Liver (tissue), 9 donors: Measurements from ENCODE around the gene GRIK2. TPM values are rescaled to one million over a fixed set of nuclear protein-coding genes. Genes with fewer than 3 reads are reported as not detected.

ENCODE experiments used
- DNase-seq: peaks from one replicate; pipeline ENCODE4 v3.0.0-alpha.2; 2017; ENCODE audit warnings: low spot score
- H3K27ac ChIP-seq, 2 donors: one replicate each; pipeline ENCODE4 v1.7.0; 2013; ENCODE audit warnings: inconsistent platforms in 2 of 2, low read length in 2 of 2, control low read depth in 1 of 2, low read depth in 1 of 2, mild to moderate bottlenecking in 1 of 2
- H3K27me3 ChIP-seq, 4 donors: one replicate each; pipeline versions ENCODE4 v1.6.1 to v1.7.0; 2013; ENCODE audit warnings: low read length in 3 of 4, inconsistent platforms in 1 of 4, mild to moderate bottlenecking in 1 of 4, moderate library complexity in 1 of 4; ENCODE audit not compliant: control insufficient read depth in 4 of 4, insufficient read depth in 4 of 4
- H3K36me3 ChIP-seq, 4 donors: one replicate each; pipeline versions ENCODE4 v1.6.1 to v1.7.0; 2013; ENCODE audit warnings: low read length in 3 of 4, mild to moderate bottlenecking in 3 of 4, low read depth in 1 of 4, moderate library complexity in 1 of 4; ENCODE audit not compliant: control insufficient read depth in 4 of 4, insufficient read depth in 3 of 4
- H3K4me1 ChIP-seq, 4 donors: one replicate each; pipeline versions ENCODE4 v1.6.1 to v1.7.0; 2013; ENCODE audit warnings: low read length in 3 of 4, mild to moderate bottlenecking in 3 of 4, moderate library complexity in 1 of 4; ENCODE audit not compliant: control insufficient read depth in 4 of 4, insufficient read depth in 4 of 4
- H3K4me3 ChIP-seq, 3 donors: one replicate each; pipeline versions ENCODE4 v1.6.1 to v1.7.0; 2013; ENCODE audit warnings: low read length in 3 of 3, control low read depth in 1 of 3, low read depth in 1 of 3, mild to moderate bottlenecking in 1 of 3
- H3K9ac ChIP-seq, 2 donors: one replicate each; pipeline ENCODE4 v1.7.0; 2013; ENCODE audit warnings: low read length in 2 of 2, mild to moderate bottlenecking in 2 of 2, moderate library complexity in 2 of 2, control low read depth in 1 of 2, low read depth in 1 of 2
- H3K9me3 ChIP-seq, 4 donors: one replicate each; pipeline versions ENCODE4 v1.6.1 to v1.7.0; 2013; ENCODE audit warnings: low read length in 3 of 4; ENCODE audit not compliant: control insufficient read depth in 4 of 4
- ATF3 ChIP-seq: IDR thresholded peaks from 2 replicates; pipeline ENCODE4 v1.6.1; 2016; ENCODE audit warnings: antibody characterized with exemption
- CTCF ChIP-seq: fragments of 150-350 bp; IDR thresholded peaks from 2 replicates; pipeline ENCODE4 v1.5.1; 2017; ENCODE audit warnings: improper control_type of control experiment, low read depth, low read length; ENCODE audit not compliant: missing input control
- FOXA1 ChIP-seq: IDR thresholded peaks from 2 replicates; pipeline ENCODE4 v1.6.1; 2016; ENCODE audit warnings: antibody characterized with exemption
- GABPA ChIP-seq, 2 donors: IDR thresholded peaks in 1 of 2; conservative IDR thresholded peaks in 1 of 2; 2 replicates each; pipeline ENCODE4 v1.6.1; 2016; ENCODE audit warnings: antibody characterized with exemption in 2 of 2, mild to moderate bottlenecking in 1 of 2, moderate library complexity in 1 of 2
- HNF4A ChIP-seq, 2 donors: conservative IDR thresholded peaks; 2 replicates each; pipeline ENCODE4 v1.6.1; 2016; ENCODE audit warnings: antibody characterized with exemption in 2 of 2, mild to moderate bottlenecking in 2 of 2
- HNF4G ChIP-seq: IDR thresholded peaks from 2 replicates; pipeline ENCODE4 v1.6.1; 2016; ENCODE audit warnings: antibody characterized with exemption
- JUND ChIP-seq, 2 donors: IDR thresholded peaks; 2 replicates each; pipeline ENCODE4 v1.6.1; 2016; ENCODE audit warnings: antibody characterized with exemption in 2 of 2
- NR2F2 ChIP-seq: IDR thresholded peaks from 2 replicates; pipeline ENCODE4 v1.6.1; 2016; ENCODE audit warnings: antibody characterized with exemption
- RAD21 ChIP-seq, 2 donors: IDR thresholded peaks; 2 replicates each; pipeline ENCODE4 v1.6.1; 2016; ENCODE audit warnings: antibody characterized with exemption in 2 of 2, mild to moderate bottlenecking in 2 of 2
- REST ChIP-seq: IDR thresholded peaks from 2 replicates; pipeline ENCODE4 v1.6.1; 2016; ENCODE audit warnings: antibody characterized with exemption, mild to moderate bottlenecking
- RXRA ChIP-seq, 2 donors: IDR thresholded peaks; 2 replicates each; pipeline ENCODE4 v1.6.1; 2017 to 2018; ENCODE audit warnings: antibody characterized with exemption in 2 of 2, mild to moderate bottlenecking in 1 of 2
- SP1 ChIP-seq: IDR thresholded peaks from 2 replicates; pipeline ENCODE4 v1.6.1; 2018; ENCODE audit warnings: antibody characterized with exemption, mild to moderate bottlenecking
- TAF1 ChIP-seq: conservative IDR thresholded peaks from 2 replicates; pipeline ENCODE4 v1.6.1; 2016; ENCODE audit warnings: antibody characterized with exemption, mild to moderate bottlenecking
- WGBS: extraction: QIAGEN DNeasy Blood & Tissue Kit; methylation state at CpG from one replicate; pipeline ENCODE4 v1.1.7; 2013; 5-methylcytosine and 5-hydroxymethylcytosine counted together
- polyA plus RNA-seq, 2 donors: library from polyadenylated mRNA; stranded (reverse) in 1 of 2; unstranded in 1 of 2; fragments of 200-250 nt in 1 of 2; fragments of >200 nt in 1 of 2; fragmentation: Nextera tagmentation in 1 of 2; extraction: Ambion mirVana in 1 of 2; gene quantifications; one replicate each; pipeline versions ENCODE4 v1.2.1 to v1.2.3, GENCODE V29; 2013 to 2015
- total RNA-seq, 2 donors: library from RNA; depleted of rRNA; stranded (reverse); fragments of >200 nt; gene quantifications; one replicate each; pipeline ENCODE4 v1.2.3, GENCODE V29; 2014
- TF ChIP-seq, protein P1 (sequence below): IDR thresholded peaks from 2 replicates; pipeline ENCODE4 v1.6.1; 2016; ENCODE audit warnings: antibody characterized with exemption
- donor health status: healthy.
- donor health status: healthy.
- donor health status: healthy.
- donor health status: healthy.
- donor health status: healthy.

The GRIK2 gene
- total and polyA plus RNA-seq, 4 donors = 0.02 to 0.17 (median 0.05) TPM

DNA sequence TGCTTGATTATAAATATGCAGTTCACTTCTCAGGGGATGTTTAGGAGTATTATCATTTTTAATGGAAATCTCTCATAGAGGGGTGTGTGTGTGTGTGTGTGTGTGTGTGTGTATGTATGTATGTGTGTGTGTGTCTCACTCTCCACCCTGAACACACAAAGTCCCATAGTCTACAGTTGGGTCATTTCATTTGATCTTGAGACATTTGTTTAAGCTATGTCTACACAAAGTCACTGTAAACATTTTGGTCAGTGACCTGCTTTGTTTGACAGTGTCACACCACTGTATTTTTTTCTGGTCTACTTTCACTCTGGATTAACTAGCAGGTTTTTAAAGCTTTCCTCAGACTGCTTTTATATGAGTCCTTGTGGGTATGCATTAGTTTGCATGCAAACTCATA lies 215.2 kb downstream of the GRIK2 start:
- no peak for DNase-seq
- Histone ChIP-seq H3K4me3 (no peak overlapping the region), H3K27ac (no peak overlapping the region), H3K9ac (no peak overlapping the region), H3K4me1 (no peaks in the 10 kb centered on the region), H3K27me3 (no peaks in the 10 kb centered on the region), H3K9me3 (no peaks in the 10 kb centered on the region), H3K36me3 (no peaks in the 10 kb centered on the region)
- TF ChIP-seq HNF4G (no peak), JUND (IDR thresholded peaks at IDR 0.05) (no peak), SP1 (no peak), TAF1 (no peak), RAD21 (IDR thresholded peaks at IDR 0.05) (no peak), REST (no peak), ATF3 (no peak), RXRA (IDR thresholded peaks at IDR 0.05) (no peak), FOXA1 (no peak), NR2F2 (no peak), GABPA (IDR thresholded peaks at IDR 0.05 in 1 of 2, conservative IDR thresholded peaks at IDR 0.05 in 1 of 2) (no peak)

- Histone ChIP-seq H3K4me3 (no peak overlapping the region), H3K36me3 (no peaks in the 10 kb centered on the region), H3K9ac (no peak overlapping the region), H3K27me3 (no peaks in the 10 kb centered on the region), H3K27ac (no peak overlapping the region), H3K9me3 (no peaks in the 10 kb centered on the region), H3K4me1 (no peaks in the 10 kb centered on the region)
- TF ChIP-seq REST (no peak), NR2F2 (no peak), SP1 (no peak), CTCF (no peak), ATF3 (no peak), HNF4A (conservative IDR thresholded peaks at IDR 0.05) (no peak), JUND (IDR thresholded peaks at IDR 0.05) (no peak), HNF4G (no peak), FOXA1 (no peak), TAF1 (no peak)
- TF ChIP-seq, protein P1, sequence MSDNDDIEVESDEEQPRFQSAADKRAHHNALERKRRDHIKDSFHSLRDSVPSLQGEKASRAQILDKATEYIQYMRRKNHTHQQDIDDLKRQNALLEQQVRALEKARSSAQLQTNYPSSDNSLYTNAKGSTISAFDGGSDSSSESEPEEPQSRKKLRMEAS = no peak
- WGBS = 52% methylated on average over 2 of the region's 2 CpGs
- no peak for DNase-seq
Observed at GRCh38 chr6:101613556-101613955, 220.0 kb downstream of the GRIK2 start.
